Ishikawa (cell line): ENCODE results near the gene ECT2L.

Experiments used
- CEBPB ChIP-seq: IDR thresholded peaks from 2 replicates; pipeline ENCODE4 v1.6.1; 2012
- CREB1 ChIP-seq: IDR thresholded peaks from 2 replicates; pipeline ENCODE4 v1.6.1; 2012; ENCODE audit warnings: low read depth
- EGR1 ChIP-seq: IDR thresholded peaks from 2 replicates; pipeline ENCODE4 v1.6.1; 2012
- EP300 ChIP-seq: IDR thresholded peaks from 2 replicates; pipeline ENCODE4 v1.6.1; 2012; ENCODE audit warnings: borderline replicate concordance
- FOXM1 ChIP-seq: IDR thresholded peaks from 2 replicates; pipeline ENCODE4 v1.6.1; 2012; ENCODE audit warnings: low read depth, borderline replicate concordance
- NFIC ChIP-seq: IDR thresholded peaks from 2 replicates; pipeline ENCODE4 v1.6.1; 2012
- RAD21 ChIP-seq: IDR thresholded peaks from 2 replicates; pipeline ENCODE4 v1.6.1; 2012; ENCODE audit warnings: low read depth
- REST ChIP-seq: IDR thresholded peaks from 2 replicates; pipeline ENCODE4 v1.6.1; 2012; ENCODE audit warnings: low read depth, mild to moderate bottlenecking
- TAF1 ChIP-seq: IDR thresholded peaks from 2 replicates; pipeline ENCODE4 v1.6.1; 2012; ENCODE audit warnings: low read depth, mild to moderate bottlenecking
- TCF12 ChIP-seq: IDR thresholded peaks from 2 replicates; pipeline ENCODE4 v1.6.1; 2012; ENCODE audit warnings: low read depth
- TEAD4 ChIP-seq: IDR thresholded peaks from 2 replicates; pipeline ENCODE4 v1.6.1; 2012
- USF1 ChIP-seq: IDR thresholded peaks from 2 replicates; pipeline ENCODE4 v1.6.1; 2012
- YY1 ChIP-seq: IDR thresholded peaks from 2 replicates; pipeline ENCODE4 v1.6.1; 2012; ENCODE audit warnings: low read depth
- ZBTB7A ChIP-seq: IDR thresholded peaks from 2 replicates; pipeline ENCODE4 v1.6.1; 2012; ENCODE audit warnings: low read depth
- TF ChIP-seq, protein P1 (sequence below): IDR thresholded peaks from 2 replicates; pipeline ENCODE4 v1.6.1; 2012

The ECT2L gene

DNA sequence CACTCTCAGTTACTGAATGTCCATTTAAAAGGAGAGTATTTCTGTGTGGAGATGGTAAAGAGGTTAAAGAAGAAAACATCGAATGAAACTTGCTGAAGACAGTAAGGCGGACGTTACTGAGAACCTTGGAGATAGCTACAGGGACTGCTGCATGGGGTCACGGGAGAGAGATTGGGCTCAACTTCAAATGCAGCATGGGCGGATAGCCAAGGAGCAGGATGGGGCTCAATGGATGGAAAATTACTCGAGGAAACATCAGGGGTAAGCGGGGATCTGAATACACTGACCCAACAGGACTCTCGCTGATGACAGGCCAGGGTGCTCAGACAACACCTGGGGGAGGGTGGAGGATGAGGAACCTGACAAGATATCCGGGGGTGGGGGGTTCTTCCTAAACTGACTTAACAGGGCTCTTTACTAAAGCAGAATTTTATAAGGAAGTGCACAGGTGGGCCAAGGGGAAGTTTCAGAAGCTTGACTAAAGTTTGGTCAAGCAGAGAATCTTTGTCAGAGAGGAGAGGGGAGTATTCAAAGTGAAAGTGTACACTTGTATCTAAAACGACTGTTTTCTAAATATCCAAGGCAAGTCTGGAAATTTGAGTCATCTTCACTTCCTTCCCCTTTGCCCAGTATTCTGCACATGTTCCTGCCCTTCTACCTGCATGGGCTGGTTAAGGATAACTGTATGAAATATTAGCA is 22.8 kb downstream of the ECT2L start:
- TF ChIP-seq TCF12 = no peak
- no peak for TF ChIP-seq USF1
- TF ChIP-seq NFIC = no peak
- no peak for TF ChIP-seq YY1
- no peak for TF ChIP-seq TEAD4
- no peak for TF ChIP-seq REST
- TF ChIP-seq EP300 = no peak
- TF ChIP-seq CEBPB = no peak
- no peak for TF ChIP-seq TAF1
- TF ChIP-seq, protein P1, sequence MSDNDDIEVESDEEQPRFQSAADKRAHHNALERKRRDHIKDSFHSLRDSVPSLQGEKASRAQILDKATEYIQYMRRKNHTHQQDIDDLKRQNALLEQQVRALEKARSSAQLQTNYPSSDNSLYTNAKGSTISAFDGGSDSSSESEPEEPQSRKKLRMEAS = no peak; the same call in 1 of the 2 replicates
- TF ChIP-seq CREB1 = no peak
- TF ChIP-seq ZBTB7A = no peak
- TF ChIP-seq FOXM1 = no peak
- no peak for TF ChIP-seq EGR1
- no peak for TF ChIP-seq RAD21

GRCh38 chr6:138821519-138821918 is 25.6 kb downstream of the ECT2L start:
- TF ChIP-seq RAD21 (no peak), CEBPB (no peak), ZBTB7A (no peak), REST (no peak), TEAD4 (no peak), USF1 (no peak), TCF12 (no peak), YY1 (no peak), FOXM1 (no peak)
- TF ChIP-seq, protein P1 = no peak

GRCh38 chr6:138824482-138825144 is 28.7 kb downstream of the ECT2L start:
- TF ChIP-seq USF1 (no peak), ZBTB7A (no peak), YY1 (no peak), NFIC (no peak), CREB1 (no peak), TAF1 (no peak), RAD21 (no peak), CEBPB (no peak), EP300 (no peak), TCF12 (no peak), REST (no peak), EGR1 (no peak), TEAD4 (no peak), FOXM1 (no peak)
- TF ChIP-seq, protein P1 = no peak
